H54 (cell line): Measurements from ENCODE around the gene RNF144A.

ENCODE experiments used
- DNase-seq: peaks from one replicate; pipeline ENCODE4 v3.0.0; 2011; ENCODE audit warnings: low spot score, mixed read lengths; ENCODE audit not compliant: insufficient read length
- FAIRE-seq: peaks from 3 replicates; lab custom pipeline; 2011; peaks lifted over from hg19 to GRCh38; lab: Jason Lieb, UNC
- POLR2A ChIP-seq: IDR thresholded peaks from 2 replicates; pipeline ENCODE4 v1.6.1; 2011; ENCODE audit warnings: low read depth, mild to moderate bottlenecking, low read length

Gene RNF144A

DNA sequence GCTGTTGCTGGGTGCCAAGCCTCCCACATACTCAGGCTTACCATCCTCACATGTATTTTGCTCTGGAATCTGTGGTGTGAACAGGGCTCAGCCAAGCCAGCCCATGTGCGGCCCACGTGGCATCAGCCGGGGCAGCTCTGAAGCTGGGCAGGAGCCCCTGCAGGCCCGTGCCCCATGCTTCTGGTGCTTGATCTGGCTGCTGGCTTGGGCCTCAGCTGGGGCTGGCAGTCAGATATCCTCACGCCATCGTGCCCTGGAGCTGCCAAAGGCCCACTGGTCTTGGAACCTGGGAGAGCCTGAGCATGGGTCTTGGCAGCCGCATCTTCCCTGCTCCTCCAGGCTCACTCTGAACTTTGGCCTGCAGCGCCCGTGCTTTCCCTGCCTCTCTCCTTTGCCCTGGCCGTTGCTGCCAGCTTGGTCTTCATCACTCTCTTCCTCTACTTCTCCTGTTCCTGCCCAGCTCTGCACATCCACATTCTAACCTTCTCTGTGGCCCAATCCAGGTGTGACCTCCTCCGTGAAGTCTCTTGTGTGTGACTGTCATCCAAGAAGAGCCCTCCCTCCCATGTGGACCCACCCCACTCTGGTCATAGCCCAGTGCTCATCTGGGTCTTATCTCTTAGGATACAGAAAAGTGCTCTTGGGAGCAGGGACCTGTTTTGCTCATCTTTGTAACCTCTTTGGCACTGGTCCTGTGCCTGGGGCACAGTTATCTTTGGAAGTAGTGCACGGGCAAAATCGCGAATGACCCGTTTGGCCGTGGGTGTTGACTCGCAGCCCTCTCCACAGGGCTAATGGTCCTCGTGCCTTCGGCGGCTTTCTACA, 116.1 kb downstream of the RNF144A start:
- DNase-seq, result no peak
- no peak for TF ChIP-seq POLR2A
- no peak for FAIRE-seq

DNA sequence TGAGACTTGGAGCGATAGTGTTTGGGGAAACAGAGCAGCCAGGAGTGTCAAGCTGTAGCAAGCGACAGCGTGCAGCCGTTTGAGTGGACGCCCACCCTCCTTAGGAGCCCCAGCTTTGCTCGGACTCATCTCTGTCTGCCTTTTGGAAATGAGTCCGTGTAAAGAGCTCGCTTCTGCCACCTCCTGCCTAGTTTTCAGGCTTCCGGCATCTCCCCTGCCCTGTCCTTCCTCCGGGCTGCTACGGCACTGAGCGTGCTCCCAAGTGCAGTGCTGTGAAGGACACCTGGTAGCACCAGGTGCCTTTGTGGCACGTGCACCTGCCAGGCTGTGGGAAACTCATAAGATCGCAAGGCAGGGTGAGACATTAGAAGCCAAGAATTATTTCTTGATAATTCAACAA, 117.1 kb downstream of the RNF144A start:
- no peak for TF ChIP-seq POLR2A
- DNase-seq, result no peak

DNA sequence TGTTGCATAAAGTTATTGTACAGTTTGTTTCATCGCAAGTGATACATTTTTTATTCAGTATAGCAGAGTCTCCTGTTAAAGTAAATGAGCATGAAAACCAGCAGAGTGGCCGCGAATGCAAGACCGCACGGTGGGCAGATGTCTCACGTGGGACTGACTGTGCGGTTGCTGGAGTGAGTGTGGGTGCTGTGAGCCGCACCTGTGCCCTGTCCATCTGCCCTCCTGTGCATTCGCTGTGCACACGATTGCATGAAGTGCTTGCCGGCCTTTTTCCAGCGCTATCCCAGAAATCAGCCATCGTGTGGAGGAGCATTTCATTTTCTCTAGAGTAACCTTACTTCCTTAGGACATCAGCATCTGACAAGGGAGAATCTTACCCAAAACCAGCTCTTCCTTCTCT, 118.7 kb downstream of the RNF144A start:
- TF ChIP-seq POLR2A, result no peak
- DNase-seq (no peak), FAIRE-seq (no peak)

More for the DNA sequence above, 117.1 kb downstream of the RNF144A start:
- FAIRE-seq, result no peak

DNA sequence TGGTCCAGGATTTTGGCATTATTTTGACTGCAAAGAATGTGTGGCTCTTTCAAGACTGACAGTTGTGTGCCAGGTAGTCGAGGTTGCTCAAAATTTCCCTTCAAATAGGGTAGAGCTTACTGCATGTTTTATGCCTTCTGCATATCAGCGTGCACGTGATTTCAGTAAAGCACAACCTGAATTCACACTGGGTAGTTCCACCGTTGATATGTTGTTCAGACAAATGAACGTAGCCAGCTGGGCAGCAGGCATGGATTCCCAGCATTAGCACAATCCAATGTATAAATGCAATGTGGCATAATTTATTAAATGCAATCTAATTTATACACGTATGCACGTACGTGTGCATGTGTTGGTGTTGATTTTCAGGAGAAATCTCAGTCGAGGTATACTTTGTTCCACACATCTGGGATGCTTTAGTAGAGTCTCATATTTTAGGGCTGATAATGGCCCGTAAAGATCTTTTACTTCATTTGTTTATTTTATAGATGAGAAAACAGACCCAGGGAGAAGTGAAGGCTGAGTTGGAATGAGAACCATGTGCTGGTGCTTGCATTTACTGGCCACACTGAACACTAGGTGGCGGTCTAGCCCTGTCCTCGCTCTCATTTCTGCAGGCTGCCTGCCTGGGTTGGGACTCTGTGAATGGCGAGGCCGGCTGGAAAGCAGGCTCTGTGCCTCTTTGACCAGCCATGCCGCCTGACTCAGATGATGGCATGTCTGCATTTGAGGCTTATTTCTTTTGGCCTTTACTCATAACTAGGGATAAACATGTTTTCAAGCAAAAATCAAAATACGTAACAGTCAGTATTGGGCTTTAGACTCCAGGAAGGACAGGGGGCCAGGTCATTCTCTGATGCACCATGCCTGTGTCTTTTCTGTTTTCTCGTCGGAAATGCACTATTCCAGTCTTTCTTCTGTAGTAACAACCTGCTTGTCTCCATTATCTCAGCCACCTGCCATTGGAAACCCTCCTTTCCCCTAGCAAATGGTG, 120.4 kb downstream of the RNF144A start:
- TF ChIP-seq POLR2A, result no peak
- FAIRE-seq (no peak), DNase-seq (peak; percentile 33)

DNA sequence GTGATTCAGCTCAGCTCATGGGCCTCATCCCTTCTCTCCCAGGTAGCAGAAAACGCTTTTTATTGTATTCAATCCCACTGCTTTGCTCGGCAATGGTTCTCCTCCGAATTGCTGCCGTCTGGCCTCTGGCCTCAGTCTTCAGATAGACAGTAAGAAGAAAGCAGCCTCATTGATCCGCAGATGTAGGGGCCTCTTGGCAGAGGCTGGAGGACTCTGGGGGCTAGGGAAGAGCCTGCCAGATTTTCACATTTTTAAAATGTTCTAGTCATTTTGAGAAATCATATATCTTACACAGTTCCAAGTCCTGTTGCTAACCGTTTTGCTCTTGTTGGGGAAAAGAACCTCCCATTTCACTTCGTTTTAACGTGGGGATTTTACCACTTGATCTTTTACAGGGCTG, 123.3 kb downstream of the RNF144A start:
- DNase-seq (no peak), FAIRE-seq (no peak)
- no peak for TF ChIP-seq POLR2A

DNA sequence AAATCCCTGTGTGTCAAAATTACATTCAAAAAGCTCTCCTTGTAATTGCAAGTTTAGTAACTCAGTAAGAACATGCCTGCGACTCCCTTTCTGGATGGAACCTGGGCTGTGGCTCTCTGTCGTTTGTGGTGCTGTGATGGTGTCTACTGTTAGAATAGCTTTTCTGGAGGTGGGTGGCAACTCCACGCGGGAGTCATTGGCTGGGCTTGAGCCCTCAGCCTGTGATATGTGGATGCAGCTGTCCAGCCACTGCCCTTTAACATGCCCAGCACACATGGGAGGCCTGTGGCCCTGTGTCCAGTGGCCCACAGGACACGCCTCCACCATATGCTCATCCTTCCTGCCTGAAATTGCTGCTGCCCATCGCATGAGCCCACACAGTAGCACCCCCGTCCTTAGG, 124.2 kb downstream of the RNF144A start:
- TF ChIP-seq POLR2A, result no peak
- DNase-seq, result no peak
- FAIRE-seq, result no peak

DNA sequence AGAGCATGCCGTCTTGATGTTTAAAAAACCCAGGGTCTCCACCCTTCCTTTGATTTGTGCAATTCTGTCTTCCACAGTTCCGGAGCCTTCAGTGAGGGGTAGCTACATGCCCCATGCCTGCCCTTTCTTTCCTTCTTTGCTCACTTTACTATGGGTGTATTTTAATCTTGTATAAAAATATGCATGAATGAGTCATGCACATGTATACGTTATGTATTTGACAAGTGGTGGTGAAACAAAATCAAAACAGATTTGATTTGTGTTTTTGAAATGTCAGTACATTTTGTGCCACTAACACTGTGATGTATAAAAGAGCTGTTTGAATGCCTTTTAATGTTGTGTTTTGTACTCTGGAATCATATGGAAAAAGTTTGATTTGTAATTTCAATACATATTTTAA, 126.5 kb downstream of the RNF144A start:
- TF ChIP-seq POLR2A, result no peak
- DNase-seq (no peak), FAIRE-seq (no peak)

DNA sequence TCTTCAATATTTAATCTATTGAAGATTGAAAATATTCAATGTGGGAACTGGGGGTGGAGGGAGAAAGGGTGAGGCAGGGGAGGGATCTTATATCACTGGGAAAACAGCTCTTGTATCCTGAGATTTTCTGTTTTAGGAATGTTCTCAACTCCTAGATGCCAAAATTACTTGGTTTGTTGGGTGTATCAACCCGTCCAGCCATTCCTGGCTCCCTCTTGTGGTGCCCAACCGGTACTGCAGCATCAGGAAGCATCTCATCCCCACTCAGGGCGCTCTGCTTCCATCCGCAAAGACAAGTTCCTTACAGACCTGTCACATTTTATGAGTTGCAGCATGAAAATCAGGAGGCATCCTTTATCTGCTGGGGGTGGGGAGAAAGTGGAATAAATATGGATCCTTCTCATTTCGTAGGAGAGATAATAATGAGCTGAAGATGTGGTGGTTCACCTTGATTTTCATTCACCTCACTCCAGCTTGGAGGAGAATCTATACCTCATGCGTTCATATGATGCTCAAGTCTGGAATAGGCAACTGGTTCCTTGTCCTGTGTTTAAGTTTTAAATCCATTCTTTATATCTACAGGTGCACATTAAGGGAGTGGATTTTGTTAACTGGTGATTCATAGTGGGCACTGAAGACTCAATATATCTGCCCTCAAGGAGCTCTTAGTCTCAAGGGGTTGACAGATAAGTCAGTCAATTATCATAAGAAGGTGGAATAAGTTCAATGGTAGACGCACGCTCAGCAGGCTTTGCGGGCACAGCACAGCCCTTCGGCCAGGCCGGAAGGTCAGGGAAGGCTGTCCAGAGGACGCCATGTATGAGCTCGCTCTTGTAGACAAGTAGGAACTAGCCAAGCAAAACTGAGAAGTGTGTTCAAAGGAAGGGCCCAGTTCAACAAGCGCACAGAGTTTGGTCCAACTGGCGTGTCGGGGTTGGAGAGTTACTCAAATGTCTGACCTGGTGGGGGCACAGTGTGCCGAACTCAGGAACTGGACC, 127.3 kb downstream of the RNF144A start:
- FAIRE-seq (peak; percentile 23), DNase-seq (peak; percentile 60)
- no peak for TF ChIP-seq POLR2A

DNA sequence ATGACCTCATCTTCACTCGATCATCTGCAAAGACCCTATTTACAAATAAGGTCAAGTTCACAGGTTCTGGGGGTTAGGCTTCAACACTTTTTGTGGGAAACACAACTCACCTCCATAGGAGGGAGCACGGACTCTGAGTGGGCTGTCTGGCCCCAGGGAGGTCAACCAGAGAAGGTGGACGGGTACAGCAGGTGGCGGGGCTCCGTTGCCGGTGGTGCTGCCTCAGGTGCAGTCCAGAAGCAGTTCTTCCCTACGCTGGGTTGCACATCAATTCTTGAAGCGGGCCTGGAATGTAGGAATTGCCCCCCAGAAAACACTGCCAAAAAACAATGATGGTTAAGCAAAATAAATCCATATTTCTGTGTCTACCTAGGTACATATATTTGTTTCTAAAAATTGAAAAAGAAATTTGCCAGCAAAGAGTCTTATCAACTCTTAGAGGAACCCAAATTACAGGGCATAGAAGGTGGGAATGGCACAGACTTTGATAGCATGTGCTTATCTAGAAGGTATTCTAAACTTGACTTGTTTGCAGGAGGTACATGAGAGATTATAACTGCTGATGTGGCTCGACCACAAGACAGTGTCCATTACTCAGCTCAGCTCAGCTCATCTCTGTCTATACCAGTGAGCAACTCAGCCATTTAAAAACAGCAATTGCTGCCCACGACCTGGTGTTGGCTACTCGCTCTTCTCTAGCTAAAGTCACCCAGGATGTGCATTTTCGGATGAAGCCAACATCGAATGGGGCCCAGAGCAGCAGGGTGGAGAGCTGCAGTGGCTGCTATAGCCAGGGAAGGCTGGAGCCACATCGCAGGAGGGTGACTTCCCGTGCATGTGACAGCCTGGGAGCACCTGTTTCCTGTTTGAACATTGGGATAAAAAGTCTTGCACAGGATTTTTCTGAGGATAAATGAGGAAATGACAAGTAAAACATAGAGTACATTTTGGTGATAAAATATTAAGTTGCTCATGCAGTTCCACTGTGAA, 128.7 kb downstream of the RNF144A start:
- DNase-seq, result no peak
- FAIRE-seq, result no peak
- TF ChIP-seq POLR2A, result no peak

DNA sequence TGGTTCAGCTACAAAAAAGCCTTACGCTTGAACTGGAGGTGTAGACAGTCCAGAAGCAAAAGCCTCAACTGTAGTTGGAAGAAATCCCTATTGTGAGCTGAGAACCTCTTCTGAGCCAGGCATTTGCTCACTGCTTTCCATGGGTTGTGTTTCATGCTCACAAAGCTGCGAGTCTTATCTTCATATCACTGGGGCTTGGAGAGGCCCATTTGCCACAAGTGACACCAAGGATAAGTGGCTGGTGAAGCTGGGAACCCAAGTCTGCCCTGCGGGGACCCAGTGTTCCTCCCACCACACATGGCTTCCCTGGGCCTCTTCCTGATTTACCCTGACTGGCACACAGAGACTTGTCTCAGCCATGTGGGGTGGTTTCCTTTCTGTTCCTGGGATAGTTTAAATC, 130.4 kb downstream of the RNF144A start:
- TF ChIP-seq POLR2A, result no peak
- DNase-seq (no peak), FAIRE-seq (no peak)

DNA sequence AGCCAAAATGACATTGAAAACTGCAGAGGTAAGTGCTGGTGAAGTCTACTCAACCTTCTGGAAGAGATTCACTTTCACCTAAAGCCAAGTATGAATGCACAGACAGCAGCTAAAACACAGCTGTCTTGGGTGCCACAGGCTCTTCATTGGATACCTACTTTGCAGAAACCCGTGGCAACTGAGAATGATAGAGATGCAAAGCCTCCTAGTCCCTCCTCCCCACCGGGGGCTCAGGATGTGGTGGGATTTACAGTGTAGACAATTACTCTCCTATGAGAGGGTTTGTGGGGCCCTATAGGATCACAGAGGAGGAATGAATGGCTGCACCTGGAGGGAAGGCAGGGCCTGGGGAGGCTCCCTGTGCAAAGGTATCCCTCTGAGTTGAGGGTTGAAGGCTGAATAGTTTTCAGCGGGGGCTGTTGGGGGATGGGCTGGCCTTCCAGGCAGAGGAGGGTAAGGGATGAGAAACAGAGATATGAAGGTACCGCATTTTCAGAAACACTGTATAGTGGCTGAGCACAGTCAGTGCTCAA, 131.6 kb downstream of the RNF144A start:
- DNase-seq (no peak), FAIRE-seq (no peak)
- TF ChIP-seq POLR2A, result no peak

DNA sequence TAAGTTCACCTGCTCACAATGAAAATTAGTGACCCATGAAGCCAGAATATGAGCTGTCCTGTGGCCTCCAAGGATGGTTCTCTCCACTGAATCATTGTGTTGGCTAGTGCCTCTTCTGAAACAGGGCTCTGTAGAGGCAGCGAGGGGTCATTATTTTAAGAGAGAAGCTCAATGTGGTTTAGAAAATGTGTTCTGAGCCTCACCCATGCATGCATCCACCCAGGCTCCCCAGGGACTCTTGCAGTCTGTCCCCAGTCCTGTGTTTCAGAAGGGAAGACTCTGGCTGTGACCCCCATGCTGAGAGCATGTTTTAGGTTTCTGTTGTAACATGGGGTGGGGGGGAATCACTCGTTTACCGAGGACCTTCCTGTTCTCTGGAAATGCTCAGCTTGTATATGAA, 135.2 kb downstream of the RNF144A start:
- no peak for TF ChIP-seq POLR2A
- DNase-seq (no peak), FAIRE-seq (no peak)
